Testis (tissue), 3 donors: ENCODE measurements around the gene LPO. TPM values are rescaled to one million over a fixed set of nuclear protein-coding genes. Genes with fewer than 3 reads are reported as not detected.

Experiments
- DNase-seq: peaks from one replicate; pipeline ENCODE4 v3.0.0-alpha.2; 2019
- H3K27ac ChIP-seq, 2 donors: fragments of 200-600 bp; sonication (generic); one replicate each; pipeline ENCODE4 v1.5.1; 2019
- H3K27me3 ChIP-seq: fragments of 200-600 bp; sonication (generic); one replicate; pipeline ENCODE4 v1.5.1; 2019
- H3K36me3 ChIP-seq: fragments of 200-600 bp; sonication (generic); one replicate; pipeline ENCODE4 v1.5.1; 2017; ENCODE audit warnings: low read depth; ENCODE audit errors: missing control alignments
- H3K4me1 ChIP-seq: fragments of 200-600 bp; sonication (generic); one replicate; pipeline ENCODE4 v1.5.1; 2019
- H3K4me3 ChIP-seq, 2 donors: fragments of 200-600 bp; sonication (generic); one replicate each; pipeline ENCODE4 v1.5.1; 2017 to 2019
- H3K9me3 ChIP-seq: fragments of 200-600 bp; sonication (generic); one replicate; pipeline ENCODE4 v1.5.1; 2017
- CTCF ChIP-seq, 3 experiments: fragments of 450-650 bp in 2 of 3; fragments of 200-600 bp in 1 of 3; sonication (generic) in 1 of 3; IDR thresholded peaks; one replicate each; pipeline ENCODE4 v1.5.1; 2016 to 2019; ENCODE audit warnings: antibody characterized with exemption in 3 of 3, mild to moderate bottlenecking in 2 of 3, moderate library complexity in 1 of 3
- POLR2A ChIP-seq: fragments of 450-650 bp; IDR thresholded peaks from one replicate; pipeline ENCODE4 v1.6.1; 2017; ENCODE audit warnings: antibody characterized with exemption, mild to moderate bottlenecking, moderate library complexity
- WGBS, 2 donors: methylation state at CpG; one replicate each; pipeline ENCODE4 v1.1.5; 2018; 5-methylcytosine and 5-hydroxymethylcytosine counted together
- intact Hi-C: fragments of 100-400 bp; cut with DNase I; formaldehyde crosslinking; loops from one replicate; pipeline ENCODE4 v1.15.1; 2023; ENCODE audit warnings: low total_unique reads
- polyA plus RNA-seq: library from polyadenylated mRNA; stranded (reverse); fragments of 350-450 nt; fragmentation: Illumina TruSeq; extraction: RNeasy Lipid Tissue Mini Kit (QIAGEN cat#74804); gene quantifications from one replicate; pipeline ENCODE4 v1.2.3, GENCODE V29; 2014; ENCODE audit warnings: low read depth, low replicate concordance; ENCODE audit not compliant: insufficient read depth
- total RNA-seq, 2 donors: library from RNA; depleted of rRNA; stranded (reverse); fragments of >200 nt; gene quantifications; one replicate each; pipeline ENCODE4 v1.2.3, GENCODE V29; 2016

The LPO gene
- total and polyA plus RNA-seq, 3 donors from 2014 or later, result 1.8 to 2.7 (median 2.0) TPM

- Histone ChIP-seq H3K4me3 (no peak within 1 kb of the TSS), H3K27me3 (no peaks in the 10 kb centered on the region), H3K4me1 (peaks cover 9% of the 10 kb centered on the region), H3K27ac (no peak within 1 kb of the TSS), H3K36me3 (no peaks in the 10 kb centered on the region), H3K9me3 (no peaks in the 10 kb centered on the region)
- intact Hi-C loops, result no loop called here
- TF ChIP-seq CTCF (IDR thresholded peaks at IDR 0.05) (no peak), POLR2A (no peak)
- DNase-seq, result no peak
- 89 to 90% methylated on average over 5 of the region's 5 CpGs for WGBS, 2 donors
Measured at GRCh38 chr17:58280480-58281217, 42.3 kb downstream of the LPO start, which contains the start of gene MPO. MPO (minus strand) TSS chr17:58280935; CDS start chr17:58280758, 177 bp downstream.

GRCh38 chr17:58281511-58282011 lies 43.2 kb downstream of the LPO start:
- Histone ChIP-seq H3K9me3 (no peaks in the 10 kb centered on the region), H3K27me3 (no peaks in the 10 kb centered on the region), H3K4me1 (peaks cover 9% of the 10 kb centered on the region), H3K4me3 (no peak overlapping the region), H3K27ac (no peak overlapping the region), H3K36me3 (no peaks in the 10 kb centered on the region)
- intact Hi-C loops, result no loop called here
- DNase-seq, result no peak
- WGBS, 2 donors, result 48% methylated on average over 2 of the region's 2 CpGs; no CpG with 5 or more reads in 1 of the 2 donors
- no peak for TF ChIP-seq POLR2A
- no peak for TF ChIP-seq CTCF (IDR thresholded peaks at IDR 0.05)

- TF ChIP-seq CTCF (IDR thresholded peaks at IDR 0.05) (no peak), POLR2A (no peak)
- no peak overlapping the region for H3K4me3 ChIP-seq
- H3K36me3 ChIP-seq, result no peaks in the 10 kb centered on the region
- no peaks in the 10 kb centered on the region for H3K9me3 ChIP-seq
- no peak overlapping the region for H3K27ac ChIP-seq
- H3K4me1 ChIP-seq, result peaks cover 9% of the 10 kb centered on the region
- no peak for DNase-seq
- WGBS, 2 donors, result 89 to 90% methylated on average over 6 of the region's 6 CpGs
- no peaks in the 10 kb centered on the region for H3K27me3 ChIP-seq
- intact Hi-C loops, result no loop called here
Measured at GRCh38 chr17:58282442-58282841, 44.1 kb downstream of the LPO start.

GRCh38 chr17:58283674-58284612 lies 45.6 kb downstream of the LPO start:
- Histone ChIP-seq H3K27ac (no peak overlapping the region), H3K9me3 (no peaks in the 10 kb centered on the region), H3K27me3 (no peaks in the 10 kb centered on the region), H3K4me1 (peaks cover 5% of the 10 kb centered on the region), H3K4me3 (no peak overlapping the region), H3K36me3 (no peaks in the 10 kb centered on the region)
- DNase-seq, result no peak
- intact Hi-C loops, result no loop called here
- TF ChIP-seq POLR2A (no peak), CTCF (IDR thresholded peaks at IDR 0.05) (no peak)
- 77 to 80% methylated on average over 10 to 12 of the region's 12 CpGs for WGBS, 2 donors
